Activated naive CD4-positive, alpha-beta T cell treated with anti-CD3 and anti-CD28 coated beads, Interleukin-2, amount 10 ng/mL, durations not matched to agents 7 days and 5 days (primary cell): ENCODE measurements around the gene HTR4.

Experiments
- CTCF ChIA-PET: fragments of 350-600 bp; sonication (Branson Sonifier 250); formaldehyde crosslinking; loops from one replicate; lab custom pipeline; 2021; ENCODE audit warnings: antibody characterized with exemption; lab: Charles Lee
- DNase-seq: peaks from one replicate; pipeline ENCODE4 v3.0.0-alpha.2; 2020
- H3K27ac Mint-ChIP-seq: one replicate; pipeline ENCODE4 v1.8.0; 2021; ENCODE audit warnings: mild to moderate bottlenecking, moderate library complexity, mixed read lengths
- H3K27me3 Mint-ChIP-seq: one replicate; pipeline ENCODE4 v1.8.0; 2021; ENCODE audit warnings: mild to moderate bottlenecking, mixed read lengths
- H3K36me3 Mint-ChIP-seq: one replicate; pipeline ENCODE4 v1.8.0; 2021; ENCODE audit warnings: mixed read lengths
- H3K4me1 Mint-ChIP-seq: one replicate; pipeline ENCODE4 v1.8.0; 2021; ENCODE audit warnings: mixed read lengths
- H3K4me3 Mint-ChIP-seq: one replicate; pipeline ENCODE4 v1.8.0; 2021; ENCODE audit warnings: mild to moderate bottlenecking, moderate library complexity, mixed read lengths
- H3K9me3 Mint-ChIP-seq: one replicate; pipeline ENCODE4 v1.8.0; 2021; ENCODE audit warnings: mixed read lengths

The HTR4 gene

DNA sequence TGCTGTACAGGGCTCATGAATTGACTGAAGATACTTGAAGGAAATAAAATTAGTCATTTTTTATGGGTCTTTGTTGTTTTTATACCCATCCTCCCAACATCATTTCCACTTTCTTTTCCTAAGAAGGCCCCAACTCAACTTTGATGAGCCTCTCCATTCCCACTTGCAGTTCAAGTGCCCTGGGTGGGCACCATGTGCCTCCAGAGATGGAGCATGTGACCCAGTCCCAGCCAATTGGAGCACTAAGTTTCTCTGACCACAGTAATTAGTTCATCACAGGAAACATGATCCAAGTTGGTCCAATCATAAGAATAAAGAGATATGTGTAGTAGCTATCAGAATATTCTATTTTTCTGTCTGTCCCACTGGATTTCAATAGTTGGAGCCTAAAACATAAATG is 46.9 kb downstream of the HTR4 start:
- DNase-seq = no peak
- Mint-ChIP-seq H3K27me3 (no peaks in the 10 kb centered on the region), H3K4me1 (no peaks in the 10 kb centered on the region), H3K27ac (no peak overlapping the region), H3K36me3 (no peaks in the 10 kb centered on the region), H3K4me3 (no peak overlapping the region), H3K9me3 (no peaks in the 10 kb centered on the region)
- CTCF ChIA-PET = no interaction called here

- no peak for DNase-seq
- H3K36me3 Mint-ChIP-seq = no peaks in the 10 kb centered on the region
- no peak overlapping the region for H3K27ac Mint-ChIP-seq
- H3K9me3 Mint-ChIP-seq = no peaks in the 10 kb centered on the region
- no peaks in the 10 kb centered on the region for H3K27me3 Mint-ChIP-seq
- CTCF ChIA-PET = no interaction called here
- H3K4me1 Mint-ChIP-seq = no peaks in the 10 kb centered on the region
- H3K4me3 Mint-ChIP-seq = no peak overlapping the region
Measured at GRCh38 chr5:148606296-148606695, 48.0 kb downstream of the HTR4 start.

DNA sequence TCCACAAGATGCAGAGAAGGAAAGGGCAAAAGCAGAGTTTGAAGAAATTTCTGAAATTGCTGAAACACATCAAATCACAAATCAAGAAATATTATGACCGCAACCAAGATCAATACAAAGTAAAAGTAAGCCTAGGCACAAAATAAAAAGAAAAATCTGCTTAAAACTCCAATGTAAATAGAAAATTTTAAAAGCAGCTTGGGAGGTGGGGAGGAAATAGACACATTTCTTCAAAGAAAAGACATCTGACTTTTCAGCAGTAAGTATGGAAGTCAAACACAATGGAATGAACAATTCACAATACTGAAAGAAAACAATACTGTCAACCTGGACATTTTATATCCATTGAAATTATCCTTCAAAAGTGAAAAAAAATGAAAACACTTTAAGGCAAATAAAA is 55.1 kb downstream of the HTR4 start:
- Mint-ChIP-seq H3K27me3 (no peaks in the 10 kb centered on the region), H3K9me3 (peaks cover 3% of the 10 kb centered on the region), H3K27ac (no peak overlapping the region), H3K4me3 (no peak overlapping the region), H3K36me3 (no peaks in the 10 kb centered on the region), H3K4me1 (no peaks in the 10 kb centered on the region)
- CTCF ChIA-PET = no interaction called here
- DNase-seq = no peak

GRCh38 chr5:148595697-148596096 is 58.6 kb downstream of the HTR4 start:
- H3K4me3 Mint-ChIP-seq = no peak overlapping the region
- peaks cover 3% of the 10 kb centered on the region for H3K9me3 Mint-ChIP-seq
- no peaks in the 10 kb centered on the region for H3K4me1 Mint-ChIP-seq
- no peak overlapping the region for H3K27ac Mint-ChIP-seq
- CTCF ChIA-PET = no interaction called here
- no peak for DNase-seq
- no peaks in the 10 kb centered on the region for H3K36me3 Mint-ChIP-seq
- H3K27me3 Mint-ChIP-seq = no peaks in the 10 kb centered on the region

- H3K36me3 Mint-ChIP-seq = no peaks in the 10 kb centered on the region
- no peaks in the 10 kb centered on the region for H3K9me3 Mint-ChIP-seq
- no peak overlapping the region for H3K27ac Mint-ChIP-seq
- CTCF ChIA-PET = no interaction called here
- no peak overlapping the region for H3K4me3 Mint-ChIP-seq
- no peaks in the 10 kb centered on the region for H3K27me3 Mint-ChIP-seq
- no peak for DNase-seq
- H3K4me1 Mint-ChIP-seq = no peaks in the 10 kb centered on the region
Measured at GRCh38 chr5:148586796-148587195, 67.5 kb downstream of the HTR4 start.

- Mint-ChIP-seq H3K9me3 (no peaks in the 10 kb centered on the region), H3K27ac (no peak overlapping the region), H3K4me3 (no peak overlapping the region), H3K4me1 (no peaks in the 10 kb centered on the region), H3K27me3 (no peaks in the 10 kb centered on the region), H3K36me3 (no peaks in the 10 kb centered on the region)
- CTCF ChIA-PET = no interaction called here
- DNase-seq = no peak
Measured at GRCh38 chr5:148585988-148586387, 68.3 kb downstream of the HTR4 start.

GRCh38 chr5:148584103-148584502 is 70.2 kb downstream of the HTR4 start:
- no peak for DNase-seq
- CTCF ChIA-PET = interaction anchor here (1.0 kb wide), 1 partner anchor 149 kb away, joined by 3 read pairs; no protein-coding TSS in a partner anchor
- no peaks in the 10 kb centered on the region for H3K9me3 Mint-ChIP-seq
- no peaks in the 10 kb centered on the region for H3K36me3 Mint-ChIP-seq
- H3K27me3 Mint-ChIP-seq = no peaks in the 10 kb centered on the region
- H3K27ac Mint-ChIP-seq = no peak overlapping the region
- H3K4me3 Mint-ChIP-seq = no peak overlapping the region
- no peaks in the 10 kb centered on the region for H3K4me1 Mint-ChIP-seq

GRCh38 chr5:148583421-148583965 is 70.8 kb downstream of the HTR4 start:
- H3K9me3 Mint-ChIP-seq = no peaks in the 10 kb centered on the region
- no peaks in the 10 kb centered on the region for H3K36me3 Mint-ChIP-seq
- H3K4me3 Mint-ChIP-seq = no peak overlapping the region
- CTCF ChIA-PET = no interaction called here
- no peaks in the 10 kb centered on the region for H3K27me3 Mint-ChIP-seq
- DNase-seq = no peak
- H3K27ac Mint-ChIP-seq = no peak overlapping the region
- H3K4me1 Mint-ChIP-seq = no peaks in the 10 kb centered on the region

DNA sequence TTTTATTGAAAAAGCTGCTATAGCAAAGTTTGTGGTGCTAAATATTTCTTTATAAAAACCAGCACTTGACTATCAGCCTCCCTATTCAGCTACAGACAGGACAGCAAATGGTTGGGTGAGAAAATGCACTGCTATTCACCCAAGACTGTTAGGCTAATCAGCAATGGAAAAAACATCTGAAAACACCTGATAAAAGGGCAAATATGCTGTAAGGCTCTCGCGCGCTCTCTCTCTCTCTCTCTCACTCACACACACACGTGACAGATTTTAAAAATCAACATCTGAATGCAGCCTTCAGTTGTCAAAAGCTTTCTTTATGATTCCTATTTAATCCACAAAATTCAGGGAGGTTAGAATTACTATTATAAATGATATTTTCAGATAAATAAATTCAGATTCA is 80.2 kb downstream of the HTR4 start:
- Mint-ChIP-seq H3K36me3 (no peaks in the 10 kb centered on the region), H3K27ac (no peak overlapping the region), H3K4me3 (no peak overlapping the region), H3K27me3 (no peaks in the 10 kb centered on the region), H3K4me1 (no peaks in the 10 kb centered on the region), H3K9me3 (no peaks in the 10 kb centered on the region)
- CTCF ChIA-PET = no interaction called here
- no peak for DNase-seq

- DNase-seq = no peak
- Mint-ChIP-seq H3K9me3 (no peaks in the 10 kb centered on the region), H3K27ac (no peak overlapping the region), H3K4me1 (no peaks in the 10 kb centered on the region), H3K27me3 (no peaks in the 10 kb centered on the region), H3K4me3 (no peak overlapping the region), H3K36me3 (no peaks in the 10 kb centered on the region)
- CTCF ChIA-PET = interaction anchor here (0.8 kb wide), 1 partner anchor 9 kb away, joined by 4 read pairs; no protein-coding TSS in a partner anchor
Measured at GRCh38 chr5:148573374-148573773, 81.0 kb downstream of the HTR4 start.

DNA sequence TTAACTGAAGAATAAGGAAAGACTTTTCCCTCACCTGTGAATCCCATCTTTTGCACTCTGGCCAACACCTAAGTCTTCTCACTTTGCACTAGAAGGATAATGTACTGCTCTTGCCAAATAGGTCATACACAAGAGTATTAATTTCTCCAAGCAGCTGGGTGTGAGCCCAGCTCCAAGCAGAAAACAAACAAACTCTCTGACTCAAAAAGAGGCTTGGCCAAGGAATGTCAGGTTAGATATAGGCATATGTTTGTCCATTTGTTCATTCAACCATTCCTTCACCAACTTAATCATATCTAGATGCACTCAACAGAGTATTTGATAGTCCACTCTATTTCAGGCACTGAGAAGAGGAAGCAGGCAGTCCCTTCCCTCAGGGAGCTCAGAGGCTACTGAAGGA is 84.4 kb downstream of the HTR4 start:
- H3K27ac Mint-ChIP-seq = no peak overlapping the region
- no peaks in the 10 kb centered on the region for H3K9me3 Mint-ChIP-seq
- no peak overlapping the region for H3K4me3 Mint-ChIP-seq
- no peak for DNase-seq
- H3K36me3 Mint-ChIP-seq = no peaks in the 10 kb centered on the region
- CTCF ChIA-PET = no interaction called here
- H3K4me1 Mint-ChIP-seq = no peaks in the 10 kb centered on the region
- H3K27me3 Mint-ChIP-seq = no peaks in the 10 kb centered on the region

DNA sequence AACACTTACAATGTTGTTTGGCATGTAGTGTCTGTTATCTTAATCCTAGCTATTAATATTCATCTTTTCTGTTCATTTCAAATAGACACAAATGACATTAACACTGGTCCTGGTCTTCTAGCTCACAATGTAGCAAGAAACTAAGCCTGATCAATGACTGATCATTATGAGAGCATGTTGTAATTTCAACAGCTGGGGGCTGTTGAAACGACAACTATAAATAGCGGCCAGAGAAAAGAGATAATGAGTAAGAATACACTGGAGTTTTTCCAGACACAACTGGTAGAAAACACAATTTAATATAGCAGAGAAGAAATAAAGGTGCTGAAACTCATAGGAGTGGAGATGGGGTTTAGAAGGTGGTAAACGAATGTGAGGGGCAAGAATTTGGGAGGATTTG is 89.2 kb downstream of the HTR4 start:
- Mint-ChIP-seq H3K9me3 (no peaks in the 10 kb centered on the region), H3K4me3 (no peak overlapping the region), H3K27ac (no peak overlapping the region), H3K4me1 (no peaks in the 10 kb centered on the region), H3K27me3 (no peaks in the 10 kb centered on the region), H3K36me3 (no peaks in the 10 kb centered on the region)
- CTCF ChIA-PET = interaction anchor here (1.6 kb wide), 1 partner anchor 8 kb away, joined by 4 read pairs; no protein-coding TSS in a partner anchor
- no peak for DNase-seq

- Mint-ChIP-seq H3K4me3 (no peak overlapping the region), H3K36me3 (no peaks in the 10 kb centered on the region), H3K4me1 (no peaks in the 10 kb centered on the region), H3K27ac (no peak overlapping the region), H3K27me3 (no peaks in the 10 kb centered on the region), H3K9me3 (no peaks in the 10 kb centered on the region)
- CTCF ChIA-PET = no interaction called here
- no peak for DNase-seq
Measured at GRCh38 chr5:148563021-148563420, 91.3 kb downstream of the HTR4 start.

GRCh38 chr5:148561801-148562311 is 92.5 kb downstream of the HTR4 start:
- Mint-ChIP-seq H3K36me3 (no peaks in the 10 kb centered on the region), H3K4me3 (no peak overlapping the region), H3K27ac (no peak overlapping the region), H3K27me3 (no peaks in the 10 kb centered on the region), H3K9me3 (no peaks in the 10 kb centered on the region), H3K4me1 (no peaks in the 10 kb centered on the region)
- DNase-seq = no peak
- CTCF ChIA-PET = no interaction called here

- no peaks in the 10 kb centered on the region for H3K4me1 Mint-ChIP-seq
Measured at GRCh38 chr5:148559461-148559860, 94.9 kb downstream of the HTR4 start.

More at GRCh38 chr5:148559461-148559860, 94.9 kb downstream of the HTR4 start:
- Mint-ChIP-seq H3K4me3 (no peak overlapping the region), H3K27me3 (no peaks in the 10 kb centered on the region), H3K9me3 (no peaks in the 10 kb centered on the region), H3K36me3 (no peaks in the 10 kb centered on the region), H3K27ac (no peak overlapping the region)
- CTCF ChIA-PET = no interaction called here
- DNase-seq = no peak
